H1 (cell line): ENCODE results near the gene RMDN3. TPM values are rescaled to one million over a fixed set of nuclear protein-coding genes. Genes with fewer than 3 reads are reported as not detected.

Experiments used
- CTCF ChIA-PET: fragments of 300-600 bp; sonication (Branson Sonifier 250); formaldehyde crosslinking; loops from one replicate; lab custom pipeline; 2021; ENCODE audit not compliant: partially characterized antibody; lab: Charles Lee
- POLR2A ChIA-PET: fragments of 300-600 bp; sonication (Branson Sonifier 250); formaldehyde crosslinking; loops from one replicate; lab custom pipeline; 2021; ENCODE audit warnings: inconsistent platforms; ENCODE audit not compliant: partially characterized antibody; lab: Charles Lee
- DNase-seq, 2 experiments: peaks; one replicate each; pipeline versions ENCODE4 v3.0.0 to v3.0.0-alpha.2; 2010 to 2022; ENCODE audit warnings: low spot score in 2 of 2, low read depth in 1 of 2, mixed read lengths in 1 of 2
- FAIRE-seq: peaks from 2 replicates; lab custom pipeline; 2011; peaks lifted over from hg19 to GRCh38; lab: Jason Lieb, UNC
- H2AFZ ChIP-seq: 2 replicates; pipeline ENCODE4 v1.8.1; 2012; ENCODE audit warnings: low read length, inconsistent platforms
- H2AK5ac ChIP-seq: 2 replicates; pipeline ENCODE4 v1.6.1; 2013; ENCODE audit warnings: low read depth, low read length
- H2BK120ac ChIP-seq: replicated peaks from 2 replicates; pipeline ENCODE3; 2013; ENCODE audit warnings: low read depth, low read length, inconsistent platforms
- H2BK12ac ChIP-seq: 2 replicates; pipeline ENCODE4 v1.6.1; 2013; ENCODE audit warnings: low read depth, low read length
- H2BK15ac ChIP-seq: 2 replicates; pipeline ENCODE4 v1.6.1; 2013; ENCODE audit warnings: low read length
- H2BK20ac ChIP-seq: 2 replicates; pipeline ENCODE4 v1.6.1; 2013; ENCODE audit warnings: low read length
- H2BK5ac ChIP-seq: 2 replicates; pipeline ENCODE4 v1.6.1; 2013; ENCODE audit warnings: low read depth, low read length
- H3K14ac ChIP-seq: 2 replicates; pipeline ENCODE4 v1.6.1; 2013; ENCODE audit warnings: inconsistent platforms; ENCODE audit not compliant: insufficient read length
- H3K18ac ChIP-seq: 2 replicates; pipeline ENCODE4 v1.6.1; 2013; ENCODE audit warnings: low read length; ENCODE audit errors: extremely low read depth
- H3K23ac ChIP-seq: 2 replicates; pipeline ENCODE4 v1.6.1; 2013; ENCODE audit warnings: inconsistent platforms; ENCODE audit not compliant: insufficient read length
- H3K23me2 ChIP-seq: 2 replicates; pipeline ENCODE4 v1.6.1; 2013; ENCODE audit warnings: low read depth, low read length
- H3K27ac ChIP-seq: 2 replicates; pipeline ENCODE4 v1.6.1; 2011; ENCODE audit warnings: low read depth, low read length, inconsistent platforms
- H3K27me3 ChIP-seq, 4 experiments: replicated peaks in 1 of 4; 1 replicate in 1 of 4; 2 replicates in 3 of 4; pipeline versions ENCODE4 v1.6.1 to v1.8.1; 2011 to 2013; ENCODE audit warnings: low read length in 3 of 4, mild to moderate bottlenecking in 3 of 4, inconsistent platforms in 2 of 4, mixed read lengths in 2 of 4, moderate library complexity in 1 of 4; ENCODE audit not compliant: control insufficient read depth in 3 of 4, insufficient read depth in 3 of 4; ENCODE audit errors: extremely low read depth in 1 of 4
- H3K36me3 ChIP-seq, 4 experiments: 2 replicates each; pipeline versions ENCODE4 v1.6.1 to v1.8.1; 2011 to 2013; ENCODE audit warnings: mild to moderate bottlenecking in 4 of 4, low read length in 3 of 4, moderate library complexity in 2 of 4, control low read depth in 1 of 4, inconsistent platforms in 1 of 4; ENCODE audit not compliant: insufficient read depth in 4 of 4, control insufficient read depth in 2 of 4
- H3K4ac ChIP-seq: replicated peaks from 2 replicates; pipeline ENCODE3; 2013; ENCODE audit warnings: low read length, low read depth, mixed read lengths, inconsistent platforms; ENCODE audit not compliant: insufficient read length
- H3K4me1 ChIP-seq, 4 experiments: replicated peaks in 1 of 4; 1 replicate in 1 of 4; 2 replicates in 3 of 4; pipeline versions ENCODE4 v1.6.1 to v1.8.1; 2011 to 2013; ENCODE audit warnings: low read length in 3 of 4, inconsistent platforms in 2 of 4, mixed read lengths in 1 of 4; ENCODE audit not compliant: insufficient read depth in 4 of 4, control insufficient read depth in 3 of 4
- H3K4me2 ChIP-seq, 2 experiments: 2 replicates each; pipeline versions ENCODE4 v1.6.1 to v1.8.1; 2011 to 2013; ENCODE audit warnings: low read depth in 2 of 2, low read length in 2 of 2, control low read depth in 1 of 2, inconsistent platforms in 1 of 2, mild to moderate bottlenecking in 1 of 2; ENCODE audit not compliant: insufficient read depth in 1 of 2
- H3K4me3 ChIP-seq, 4 experiments: fragments of 200-600, 300-600 bp in 1 of 4; sonication (generic), shearing (Covaris generic), sonication (Bioruptor Twin) in 1 of 4; 2 replicates each; pipeline versions ENCODE4 v1.5.1 to v1.8.1; 2011 to 2016; ENCODE audit warnings: low read length in 4 of 4, low read depth in 3 of 4, control low read depth in 2 of 4, inconsistent platforms in 2 of 4, mild to moderate bottlenecking in 2 of 4, mixed read lengths in 1 of 4, moderate library complexity in 1 of 4; ENCODE audit not compliant: insufficient read depth in 2 of 4; ENCODE audit errors: extremely low read depth in 1 of 4
- H3K56ac ChIP-seq: replicated peaks from 2 replicates; pipeline ENCODE3; 2013; ENCODE audit warnings: low read depth, mild to moderate bottlenecking, mixed read lengths, low read length, inconsistent platforms; ENCODE audit not compliant: insufficient read length
- H3K79me1 ChIP-seq: 2 replicates; pipeline ENCODE4 v1.6.1; 2013; ENCODE audit warnings: low read depth, low read length, control low read depth
- H3K79me2 ChIP-seq, 2 experiments: 2 replicates each; pipeline versions ENCODE4 v1.6.1 to v1.8.1; 2012 to 2013; ENCODE audit warnings: low read length in 2 of 2, mild to moderate bottlenecking in 2 of 2, inconsistent platforms in 1 of 2; ENCODE audit not compliant: insufficient read depth in 2 of 2, control insufficient read depth in 1 of 2
- H3K9ac ChIP-seq, 4 experiments: replicated peaks in 1 of 4; 1 replicate in 1 of 4; 2 replicates in 3 of 4; pipeline versions ENCODE4 v1.6.1 to v1.8.1; 2011 to 2013; ENCODE audit warnings: low read depth in 3 of 4, low read length in 3 of 4, control low read depth in 2 of 4, mild to moderate bottlenecking in 2 of 4, moderate library complexity in 2 of 4, inconsistent platforms in 1 of 4; ENCODE audit errors: extremely low read depth in 1 of 4
- H3K9me3 ChIP-seq, 2 experiments: 2 replicates each; pipeline versions ENCODE4 v1.6.1 to v1.8.1; 2012 to 2013; ENCODE audit warnings: mild to moderate bottlenecking in 2 of 2, moderate library complexity in 2 of 2, control low read depth in 1 of 2, inconsistent platforms in 1 of 2, low read depth in 1 of 2, low read length in 1 of 2, mixed read lengths in 1 of 2; ENCODE audit not compliant: insufficient read depth in 2 of 2
- H4K20me1 ChIP-seq, 2 experiments: replicated peaks in 1 of 2; 2 replicates each; pipeline versions ENCODE3 to v1.8.1; 2011 to 2013; ENCODE audit warnings: inconsistent platforms in 2 of 2, low read length in 2 of 2, mild to moderate bottlenecking in 1 of 2; ENCODE audit not compliant: insufficient read depth in 2 of 2, control insufficient read depth in 1 of 2
- H4K5ac ChIP-seq: 2 replicates; pipeline ENCODE4 v1.6.1; 2013; ENCODE audit warnings: low read length, low read depth, mixed read lengths, inconsistent platforms; ENCODE audit not compliant: insufficient read length
- H4K8ac ChIP-seq: 2 replicates; pipeline ENCODE4 v1.8.0; 2013; ENCODE audit warnings: mild to moderate bottlenecking, moderate library complexity, low read length, inconsistent platforms; ENCODE audit not compliant: insufficient read depth; ENCODE audit errors: extremely low read depth
- H4K91ac ChIP-seq: replicated peaks from 2 replicates; pipeline ENCODE3; 2013; ENCODE audit warnings: low read length, mixed read lengths, inconsistent platforms; ENCODE audit not compliant: insufficient read length
- HDAC2 ChIP-seq, 2 experiments: fragments of 300-600 bp in 1 of 2; sonication (generic) in 1 of 2; IDR thresholded peaks; 2 replicates each; pipeline ENCODE4 v1.6.1; 2011 to 2012; ENCODE audit warnings: low read depth in 2 of 2, low read length in 2 of 2, mild to moderate bottlenecking in 2 of 2, moderate library complexity in 2 of 2, borderline replicate concordance in 1 of 2, inconsistent platforms in 1 of 2
- WGBS, 2 experiments: shearing (Covaris generic) in 1 of 2; methylation state at CpG; one replicate each; pipeline versions ENCODE4 v1.1.6 to v1.1.7; 2013 to 2015; ENCODE audit warnings: low lambda C conversion rate in 2 of 2, mixed read lengths in 2 of 2, inconsistent platforms in 1 of 2, low coverage in 1 of 2, missing lambda C conversion rate in 1 of 2; ENCODE audit not compliant: insufficient replicate concordance in 2 of 2, insufficient coverage in 1 of 2, insufficient read length in 1 of 2; ENCODE audit errors: extremely low coverage in 1 of 2, missing lambda C conversion rate in 1 of 2; 5-methylcytosine and 5-hydroxymethylcytosine counted together
- polyA plus RNA-seq, 7 experiments: library from polyadenylated mRNA; depleted of rRNA in 3 of 7; stranded (reverse) in 5 of 7; unstranded in 2 of 7; fragments of >200 nt in 5 of 7; fragments of 200-250 nt in 2 of 7; gene quantifications; 1 replicate in 5 of 7; 2 replicates in 1 of 7; 4 replicates in 1 of 7; pipeline versions ENCODE4 v1.2.1 to v1.2.3, GENCODE V29; 2011 to 2013; ENCODE audit warnings: missing spikeins in 2 of 7, mixed read lengths in 2 of 7
- total RNA-seq: library from RNA; stranded (reverse); fragmentation: NEBNext Ultra II Directional; extraction: Animal tissue kit (Norgen Biotek cat#: 25700); gene quantifications from 2 replicates; pipeline ENCODE4 v1.2.1, GENCODE V29; 2021

RMDN3 gene
- total and polyA plus RNA-seq, 2 of the 8 experiments (the other 6 are each of a cell fraction or from before 2014, with no cell fraction given), result 10.8 to 24.1 TPM

GRCh38 chr15:40759961-40760360 is 4.9 kb upstream of the RMDN3 start:
- Histone ChIP-seq H4K8ac (no peak overlapping the region), H3K4me1 (peaks cover 5 to 9% (median 7%) of the 10 kb centered on the region in 4 experiments; a peak in 5 of 7 replicates), H3K27ac (no peak overlapping the region), H3K79me2 (no peaks in the 10 kb centered on the region), H3K4me3 (no peak overlapping the region), H2AFZ (no peak overlapping the region), H3K4ac (no peak overlapping the region), H3K9ac (no peak overlapping the region), H3K23me2 (peaks cover 14% of the 10 kb centered on the region; the same call in 1 of the 2 replicates), H2AK5ac (no peak overlapping the region), H3K79me1 (no peaks in the 10 kb centered on the region), H2BK5ac (no peak overlapping the region), H4K91ac (no peak overlapping the region), H2BK120ac (no peak overlapping the region), H2BK20ac (no peak overlapping the region), H2BK12ac (no peak overlapping the region), H3K36me3 (no peaks in the 10 kb centered on the region), H3K18ac (no peak overlapping the region), H2BK15ac (no peak overlapping the region), H3K23ac (no peak overlapping the region), H3K4me2 (no peak overlapping the region), H3K56ac (no peak overlapping the region), H4K20me1 (no peaks in the 10 kb centered on the region), H3K9me3 (no peaks in the 10 kb centered on the region), H3K14ac (no peak overlapping the region), H4K5ac (no peak overlapping the region), H3K27me3 (peaks cover 0 to 7% (median 3%) of the 10 kb centered on the region in 4 experiments; a peak in 5 of 7 replicates)
- ChIA-PET POLR2A (interaction anchor here (0.6 to 1.6 kb wide), 6 partner anchors 9 to 260 kb away, joined by 3 to 4 read pairs (median 3); no protein-coding TSS in a partner anchor), CTCF (interaction anchor here (0.8 to 15.3 kb wide), 4 partner anchors 13 to 98 kb away, joined by 3 to 184 read pairs (median 6); no protein-coding TSS in a partner anchor)
- DNase-seq, result no peak
- WGBS, 2 experiments, result 98% methylated on average over 5 of the region's 5 CpGs; no CpG with 5 or more reads in 1 of the 2 experiments
- no peak for FAIRE-seq
- no peak for TF ChIP-seq HDAC2 (IDR thresholded peaks at IDR 0.05; ENCODE audit: borderline replicate concordance in 1 of 2, low read depth in 2 of 2, low read length in 2 of 2)
